GM12891 (cell line): ENCODE measurements around the gene RNU2-1.

Source experiments
- DNase-seq: peaks from one replicate; pipeline ENCODE4 v3.0.0; 2011; ENCODE audit warnings: low spot score; ENCODE audit not compliant: insufficient read length
- FAIRE-seq: peaks from 2 replicates; lab custom pipeline; 2011; peaks lifted over from hg19 to GRCh38; lab: Jason Lieb, UNC
- PAX5 ChIP-seq: IDR thresholded peaks from 2 replicates; pipeline ENCODE4 v1.6.1; 2011; ENCODE audit warnings: low read length, moderate library complexity, mild to moderate bottlenecking; ENCODE audit not compliant: insufficient read depth, severe bottlenecking
- POLR2A ChIP-seq: IDR thresholded peaks from 2 replicates; pipeline ENCODE4 v1.6.1; 2011; ENCODE audit warnings: low read depth, low read length, control low read depth
- POLR2AphosphoS5 ChIP-seq: IDR thresholded peaks from 2 replicates; pipeline ENCODE4 v1.6.1; 2011; ENCODE audit warnings: low read depth, low read length, control low read depth
- POU2F2 ChIP-seq: IDR thresholded peaks from 2 replicates; pipeline ENCODE4 v1.6.1; 2011; ENCODE audit warnings: low read depth, mild to moderate bottlenecking, control low read depth, low read length, moderate library complexity
- SPI1 ChIP-seq: IDR thresholded peaks from 2 replicates; pipeline ENCODE4 v1.6.1; 2011; ENCODE audit warnings: low read depth, low read length, control low read depth
- TAF1 ChIP-seq: IDR thresholded peaks from 2 replicates; pipeline ENCODE4 v1.6.1; 2011; ENCODE audit warnings: low read depth, low read length, control low read depth

Gene RNU2-1

GRCh38 chr17:43224146-43224705 lies 9.6 kb downstream of the RNU2-1 start:
- no peak for DNase-seq
- FAIRE-seq = no peak

GRCh38 chr17:43220511-43221125 lies 13.2 kb downstream of the RNU2-1 start:
- no peak for FAIRE-seq
- no peak for DNase-seq
- no peak for TF ChIP-seq POLR2AphosphoS5
- no peak for TF ChIP-seq PAX5
- no peak for TF ChIP-seq TAF1
- no peak for TF ChIP-seq POU2F2
- no peak for TF ChIP-seq SPI1
- no peak for TF ChIP-seq POLR2A

More at GRCh38 chr17:43224146-43224705, 9.6 kb downstream of the RNU2-1 start:
- TF ChIP-seq SPI1 (no peak), POU2F2 (no peak), POLR2AphosphoS5 (no peak), TAF1 (no peak), PAX5 (no peak), POLR2A (no peak)

GRCh38 chr17:43219746-43220380 lies 13.9 kb downstream of the RNU2-1 start:
- no peak for TF ChIP-seq POLR2A
- no peak for TF ChIP-seq POLR2AphosphoS5
- TF ChIP-seq PAX5 = no peak
- no peak for TF ChIP-seq POU2F2
- TF ChIP-seq TAF1 = no peak
- TF ChIP-seq SPI1 = no peak
- DNase-seq = no peak
- no peak for FAIRE-seq

DNA sequence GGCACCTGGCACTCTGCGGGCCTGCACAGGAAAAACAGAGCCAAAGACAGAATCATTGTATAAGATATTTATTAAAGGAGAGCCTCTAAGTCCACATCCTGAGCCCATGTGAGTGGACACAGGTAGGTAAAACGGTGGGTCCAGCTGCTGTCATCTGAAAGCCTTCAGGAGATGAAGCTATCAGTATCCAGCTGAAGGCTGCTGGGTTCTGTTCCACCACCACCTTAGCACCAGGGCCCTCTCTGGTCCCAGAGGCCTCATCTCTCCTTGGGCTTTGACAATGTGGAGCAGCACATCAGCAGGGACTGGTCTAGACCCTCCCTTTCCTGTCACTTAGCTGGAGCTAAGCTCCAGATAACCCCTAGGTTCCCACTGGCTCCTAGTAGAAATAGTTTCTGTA lies 14.8 kb downstream of the RNU2-1 start:
- FAIRE-seq = no peak

DNA sequence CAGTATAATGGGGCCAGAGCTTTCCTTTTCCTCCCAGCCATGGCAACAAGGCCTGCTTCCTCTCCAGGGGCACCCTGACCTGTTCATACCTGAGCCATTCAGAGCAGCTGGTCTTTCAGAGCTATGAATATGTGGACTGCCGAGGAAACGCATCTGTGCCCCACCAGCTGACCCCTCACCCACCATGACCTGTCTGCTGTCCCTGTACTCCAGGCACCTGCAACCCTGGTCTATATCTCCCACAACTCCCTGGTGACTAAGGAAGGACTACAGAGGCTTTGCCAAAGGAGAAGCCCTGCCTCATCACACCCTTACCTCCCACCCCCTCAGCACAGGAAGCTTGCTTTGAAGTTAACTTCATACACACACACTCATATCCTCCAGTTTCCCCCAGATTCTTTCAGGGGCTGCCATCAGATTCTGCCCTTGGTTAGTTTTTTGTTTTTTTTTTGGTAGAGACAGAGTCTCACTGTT lies 16.1 kb downstream of the RNU2-1 start:
- FAIRE-seq (no peak), DNase-seq (no peak)
- TF ChIP-seq TAF1 (no peak), POLR2A (no peak), PAX5 (no peak), SPI1 (no peak), POLR2AphosphoS5 (no peak), POU2F2 (no peak)

More for the DNA sequence above, 14.8 kb downstream of the RNU2-1 start:
- no peak for TF ChIP-seq POLR2A
- DNase-seq = no peak

GRCh38 chr17:43216762-43217613 lies 16.8 kb downstream of the RNU2-1 start:
- TF ChIP-seq SPI1 (no peak), POLR2A (no peak), POLR2AphosphoS5 (no peak), PAX5 (no peak), POU2F2 (no peak), TAF1 (no peak)
- no peak for DNase-seq
- FAIRE-seq = no peak

GRCh38 chr17:43216369-43216761 lies 17.4 kb downstream of the RNU2-1 start:
- DNase-seq (no peak), FAIRE-seq (no peak)
- TF ChIP-seq POU2F2 = no peak
- no peak for TF ChIP-seq POLR2AphosphoS5
- TF ChIP-seq SPI1 = no peak
- TF ChIP-seq TAF1 = no peak
- TF ChIP-seq POLR2A = no peak
- no peak for TF ChIP-seq PAX5

DNA sequence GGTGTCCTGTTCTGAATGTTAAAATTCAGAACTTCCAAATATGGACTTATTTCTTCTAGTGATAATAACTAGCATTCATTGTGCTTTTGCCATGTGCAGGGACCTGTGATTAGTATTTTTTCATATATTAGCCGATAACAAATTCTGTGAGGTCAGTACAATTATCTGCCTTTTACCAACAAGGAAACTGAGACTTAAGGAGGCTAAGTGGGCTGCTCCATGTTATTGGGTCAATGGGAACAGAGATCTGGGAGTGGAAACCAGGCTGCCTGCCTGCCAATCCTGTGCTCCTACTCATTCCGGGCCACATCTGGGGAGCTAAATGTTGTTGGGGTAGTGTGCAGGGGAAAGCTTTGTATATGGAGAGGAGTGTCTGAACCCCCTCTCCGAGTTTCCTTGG lies 18.4 kb downstream of the RNU2-1 start:
- DNase-seq = no peak
- FAIRE-seq = no peak
- no peak for TF ChIP-seq PAX5
- TF ChIP-seq SPI1 = no peak
- TF ChIP-seq POLR2A = no peak
- TF ChIP-seq TAF1 = no peak
- no peak for TF ChIP-seq POLR2AphosphoS5
- no peak for TF ChIP-seq POU2F2

DNA sequence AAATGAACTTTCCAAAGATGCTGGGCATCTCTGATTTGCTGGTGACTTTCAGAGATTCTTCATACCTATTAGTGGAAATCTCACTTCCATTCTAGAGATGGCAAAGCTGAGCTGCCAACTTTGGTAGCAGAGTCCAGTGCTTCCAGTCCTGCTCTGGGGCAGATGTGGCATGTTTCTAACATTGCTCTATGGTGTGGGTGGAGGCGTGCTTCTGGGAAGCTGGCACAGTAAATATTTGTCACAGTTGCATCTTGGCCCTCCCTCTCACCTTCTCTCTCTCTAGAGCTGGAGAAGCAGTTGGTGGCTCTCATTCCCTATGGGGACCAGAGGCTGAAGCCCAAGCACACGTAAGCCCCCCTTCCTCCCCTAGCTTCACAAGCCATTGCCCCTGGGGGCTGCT lies 20.2 kb downstream of the RNU2-1 start:
- FAIRE-seq (no peak), DNase-seq (no peak)
- no peak for TF ChIP-seq POLR2AphosphoS5
- TF ChIP-seq POLR2A = no peak
- no peak for TF ChIP-seq TAF1
- no peak for TF ChIP-seq POU2F2
- no peak for TF ChIP-seq SPI1
- TF ChIP-seq PAX5 = no peak
